ENCODE results near the gene HIVEP3.
"Not testable (repeated sequence)": the region's sequence is repeated elsewhere in the genome, so short reads cannot be mapped to it uniquely, and the experiment has no call there.

The HIVEP3 gene

GRCh38 chr1:41945946-41946345 lies 27.2 kb upstream of the HIVEP3 start:
- not testable (repeated sequence) for H3K9me3 ChIP-seq (ENCODE audit: control insufficient read depth, insufficient read depth, low read length); H3K27me3 ChIP-seq (ENCODE audit: control insufficient read depth, insufficient read depth, low read length); H3K36me3 ChIP-seq (ENCODE audit: control insufficient read depth, insufficient read depth, low read length); H3K9ac ChIP-seq (ENCODE audit: low read depth, low read length); H3K27ac ChIP-seq (ENCODE audit: low read depth, low read length); H3K4me3 ChIP-seq (ENCODE audit: low read depth, low read length); H3K4me1 ChIP-seq (ENCODE audit: control insufficient read depth, insufficient read depth, low read length)

- no peak overlapping the region for H3K4me3 ChIP-seq (ENCODE audit: low read depth, low read length)
Measured at GRCh38 chr1:41943717-41944116, 25.0 kb upstream of the HIVEP3 start.

GRCh38 chr1:41942278-41942677 lies 23.6 kb upstream of the HIVEP3 start:
- Histone ChIP-seq H3K4me1 (ENCODE audit: control insufficient read depth, insufficient read depth, low read length) (no peaks in the 10 kb centered on the region), H3K36me3 (ENCODE audit: control insufficient read depth, insufficient read depth, low read length) (no peaks in the 10 kb centered on the region), H3K9me3 (ENCODE audit: control insufficient read depth, insufficient read depth, low read length) (peaks cover 7% of the 10 kb centered on the region; the same call in 1 of the 2 replicates), H3K27ac (ENCODE audit: low read depth, low read length) (no peak overlapping the region), H3K9ac (ENCODE audit: low read depth, low read length) (no peak overlapping the region), H3K4me3 (ENCODE audit: low read depth, low read length) (no peak overlapping the region), H3K27me3 (ENCODE audit: control insufficient read depth, insufficient read depth, low read length) (no peaks in the 10 kb centered on the region)

More at GRCh38 chr1:41943717-41944116, 25.0 kb upstream of the HIVEP3 start:
- Histone ChIP-seq H3K9me3 (ENCODE audit: control insufficient read depth, insufficient read depth, low read length) (peaks cover 7% of the 10 kb centered on the region; the same call in 1 of the 2 replicates), H3K27ac (ENCODE audit: low read depth, low read length) (no peak overlapping the region), H3K36me3 (ENCODE audit: control insufficient read depth, insufficient read depth, low read length) (no peaks in the 10 kb centered on the region), H3K9ac (ENCODE audit: low read depth, low read length) (no peak overlapping the region), H3K4me1 (ENCODE audit: control insufficient read depth, insufficient read depth, low read length) (no peaks in the 10 kb centered on the region), H3K27me3 (ENCODE audit: control insufficient read depth, insufficient read depth, low read length) (no peaks in the 10 kb centered on the region)

DNA sequence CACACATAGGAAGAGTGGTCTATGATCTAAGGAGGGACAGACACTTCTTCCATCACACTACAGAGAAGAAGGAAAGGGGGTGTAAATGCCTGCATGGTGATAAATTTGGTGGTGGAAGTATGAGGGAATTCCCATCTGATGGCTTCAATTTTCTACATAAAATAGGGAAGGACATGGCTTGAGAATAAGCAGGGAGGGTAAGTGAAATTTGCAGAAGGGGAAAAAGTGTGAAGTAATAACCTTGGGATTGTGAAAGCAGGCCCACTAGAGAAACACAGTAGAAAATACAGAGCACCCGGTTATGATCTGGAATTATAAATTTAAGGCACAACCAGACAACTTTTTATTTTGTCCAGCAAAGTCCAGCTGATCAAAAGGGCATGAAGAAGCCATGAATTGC lies 22.7 kb upstream of the HIVEP3 start:
- no peaks in the 10 kb centered on the region for H3K27me3 ChIP-seq (ENCODE audit: control insufficient read depth, insufficient read depth, low read length)
- no peak overlapping the region for H3K9ac ChIP-seq (ENCODE audit: low read depth, low read length)
- no peak overlapping the region for H3K27ac ChIP-seq (ENCODE audit: low read depth, low read length)
- no peaks in the 10 kb centered on the region for H3K4me1 ChIP-seq (ENCODE audit: control insufficient read depth, insufficient read depth, low read length)
- peaks cover 7% of the 10 kb centered on the region; the same call in 1 of the 2 replicates for H3K9me3 ChIP-seq (ENCODE audit: control insufficient read depth, insufficient read depth, low read length)
- no peak overlapping the region for H3K4me3 ChIP-seq (ENCODE audit: low read depth, low read length)
- no peaks in the 10 kb centered on the region for H3K36me3 ChIP-seq (ENCODE audit: control insufficient read depth, insufficient read depth, low read length)

DNA sequence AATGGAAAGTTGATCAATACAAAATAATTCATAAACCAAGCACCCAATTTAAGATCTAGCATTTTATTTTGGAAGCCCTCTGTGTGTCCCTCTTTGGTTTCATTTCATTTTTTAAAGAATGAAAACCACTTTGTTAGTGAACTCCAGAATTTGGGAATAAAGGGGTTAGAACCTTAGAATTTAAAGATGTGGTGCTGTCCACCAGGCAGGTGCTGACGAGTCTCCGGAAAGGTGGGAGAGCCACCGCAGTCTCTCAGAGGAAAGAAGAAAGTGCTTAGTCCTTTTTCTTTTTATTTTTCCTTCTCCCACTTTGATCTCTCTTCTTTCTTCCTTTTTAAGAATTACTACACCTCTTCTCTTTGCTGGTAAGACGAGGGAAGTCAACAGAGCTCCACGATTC lies 20.5 kb upstream of the HIVEP3 start:
- no peaks in the 10 kb centered on the region for H3K36me3 ChIP-seq (ENCODE audit: control insufficient read depth, insufficient read depth, low read length)
- no peak overlapping the region for H3K27ac ChIP-seq (ENCODE audit: low read depth, low read length)
- no peak overlapping the region for H3K9ac ChIP-seq (ENCODE audit: low read depth, low read length)
- H3K4me3 ChIP-seq (ENCODE audit: low read depth, low read length) = no peak overlapping the region
- peaks cover 7% of the 10 kb centered on the region; the same call in 1 of the 2 replicates for H3K9me3 ChIP-seq (ENCODE audit: control insufficient read depth, insufficient read depth, low read length)
- no peaks in the 10 kb centered on the region for H3K27me3 ChIP-seq (ENCODE audit: control insufficient read depth, insufficient read depth, low read length)
- H3K4me1 ChIP-seq (ENCODE audit: control insufficient read depth, insufficient read depth, low read length) = no peaks in the 10 kb centered on the region

GRCh38 chr1:41936107-41936506 lies 17.4 kb upstream of the HIVEP3 start:
- no peaks in the 10 kb centered on the region for H3K4me1 ChIP-seq (ENCODE audit: control insufficient read depth, insufficient read depth, low read length)
- no peak overlapping the region for H3K4me3 ChIP-seq (ENCODE audit: low read depth, low read length)
- no peak overlapping the region for H3K27ac ChIP-seq (ENCODE audit: low read depth, low read length)
- no peaks in the 10 kb centered on the region for H3K9me3 ChIP-seq (ENCODE audit: control insufficient read depth, insufficient read depth, low read length)
- H3K9ac ChIP-seq (ENCODE audit: low read depth, low read length) = no peak overlapping the region
- no peaks in the 10 kb centered on the region for H3K27me3 ChIP-seq (ENCODE audit: control insufficient read depth, insufficient read depth, low read length)
- no peaks in the 10 kb centered on the region for H3K36me3 ChIP-seq (ENCODE audit: control insufficient read depth, insufficient read depth, low read length)

DNA sequence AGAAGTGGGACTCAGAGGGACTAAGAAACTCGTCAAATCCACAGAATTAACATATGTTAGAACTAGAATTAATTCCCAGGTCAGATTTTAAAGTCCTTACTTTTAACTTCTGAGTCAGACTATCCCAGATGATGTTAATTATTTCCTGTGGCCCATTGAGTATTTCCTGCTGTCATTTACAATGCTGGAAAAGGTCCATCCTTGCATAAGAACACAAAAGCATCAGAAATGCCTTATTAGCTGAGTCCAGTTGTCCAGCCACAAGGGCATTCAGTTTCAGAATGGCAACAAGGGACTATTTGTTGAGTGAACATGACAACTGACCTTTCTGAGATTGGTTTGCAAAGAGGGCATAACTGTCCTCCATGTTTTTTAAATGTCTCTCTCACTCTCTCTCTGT lies 16.5 kb upstream of the HIVEP3 start:
- Histone ChIP-seq H3K4me3 (ENCODE audit: low read depth, low read length) (no peak overlapping the region), H3K4me1 (ENCODE audit: control insufficient read depth, insufficient read depth, low read length) (no peaks in the 10 kb centered on the region), H3K9ac (ENCODE audit: low read depth, low read length) (no peak overlapping the region), H3K36me3 (ENCODE audit: control insufficient read depth, insufficient read depth, low read length) (no peaks in the 10 kb centered on the region), H3K9me3 (ENCODE audit: control insufficient read depth, insufficient read depth, low read length) (no peaks in the 10 kb centered on the region), H3K27me3 (ENCODE audit: control insufficient read depth, insufficient read depth, low read length) (no peaks in the 10 kb centered on the region), H3K27ac (ENCODE audit: low read depth, low read length) (no peak overlapping the region)

DNA sequence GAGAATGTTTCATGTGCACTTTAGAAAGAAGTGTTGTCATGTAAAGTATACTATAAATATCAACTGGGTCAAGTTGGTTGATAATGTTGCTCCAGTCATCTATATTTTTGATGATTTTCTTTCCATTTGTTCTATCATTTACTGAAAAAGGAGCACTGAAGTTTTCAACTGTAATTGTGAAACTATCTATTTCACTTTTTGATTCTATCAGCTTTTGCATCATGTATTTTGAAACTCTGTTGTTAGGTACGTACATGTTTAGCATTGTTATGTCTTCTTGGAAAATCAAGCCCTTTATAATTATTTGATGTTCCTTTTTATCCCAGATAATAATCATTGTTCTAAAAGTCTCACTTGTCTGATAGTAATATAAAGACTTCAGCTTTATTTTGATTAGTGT lies 14.4 kb upstream of the HIVEP3 start:
- no peaks in the 10 kb centered on the region for H3K27me3 ChIP-seq (ENCODE audit: control insufficient read depth, insufficient read depth, low read length)
- H3K36me3 ChIP-seq (ENCODE audit: control insufficient read depth, insufficient read depth, low read length) = no peaks in the 10 kb centered on the region
- no peaks in the 10 kb centered on the region for H3K4me1 ChIP-seq (ENCODE audit: control insufficient read depth, insufficient read depth, low read length)
- no peak overlapping the region for H3K4me3 ChIP-seq (ENCODE audit: low read depth, low read length)
- H3K27ac ChIP-seq (ENCODE audit: low read depth, low read length) = no peak overlapping the region
- no peaks in the 10 kb centered on the region for H3K9me3 ChIP-seq (ENCODE audit: control insufficient read depth, insufficient read depth, low read length)
- H3K9ac ChIP-seq (ENCODE audit: low read depth, low read length) = no peak overlapping the region

- H3K36me3 ChIP-seq (ENCODE audit: control insufficient read depth, insufficient read depth, low read length) = no peaks in the 10 kb centered on the region
- no peaks in the 10 kb centered on the region for H3K4me1 ChIP-seq (ENCODE audit: control insufficient read depth, insufficient read depth, low read length)
- no peak overlapping the region for H3K27ac ChIP-seq (ENCODE audit: low read depth, low read length)
- H3K27me3 ChIP-seq (ENCODE audit: control insufficient read depth, insufficient read depth, low read length) = no peaks in the 10 kb centered on the region
- H3K4me3 ChIP-seq (ENCODE audit: low read depth, low read length) = no peak overlapping the region
- H3K9ac ChIP-seq (ENCODE audit: low read depth, low read length) = no peak overlapping the region
- H3K9me3 ChIP-seq (ENCODE audit: control insufficient read depth, insufficient read depth, low read length) = no peaks in the 10 kb centered on the region
Measured at GRCh38 chr1:41931578-41931977, 12.9 kb upstream of the HIVEP3 start.

DNA sequence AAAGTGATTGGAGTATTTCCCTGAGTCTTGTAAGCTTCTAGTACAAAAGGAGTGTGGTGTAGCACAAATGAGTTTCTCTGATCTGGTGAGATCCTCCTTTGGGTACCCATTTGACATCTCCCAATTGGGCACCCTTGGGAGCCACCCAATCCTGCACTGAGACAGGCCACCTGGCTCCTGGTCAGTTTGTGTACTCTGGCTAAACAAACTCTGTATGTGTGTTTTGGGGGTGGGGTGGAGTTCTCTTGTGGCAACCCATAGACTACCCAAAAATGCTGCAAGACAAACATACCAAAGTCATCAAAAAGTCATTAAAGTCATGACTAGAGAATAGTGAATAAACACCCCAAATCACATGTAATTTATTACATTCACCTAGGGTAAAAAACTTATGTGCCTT lies 8.4 kb upstream of the HIVEP3 start:
- H3K4me3 ChIP-seq (ENCODE audit: low read depth, low read length) = no peak overlapping the region
- H3K4me1 ChIP-seq (ENCODE audit: control insufficient read depth, insufficient read depth, low read length) = no peaks in the 10 kb centered on the region
- H3K36me3 ChIP-seq (ENCODE audit: control insufficient read depth, insufficient read depth, low read length) = no peaks in the 10 kb centered on the region
- no peak overlapping the region for H3K9ac ChIP-seq (ENCODE audit: low read depth, low read length)
- H3K9me3 ChIP-seq (ENCODE audit: control insufficient read depth, insufficient read depth, low read length) = no peaks in the 10 kb centered on the region
- H3K27me3 ChIP-seq (ENCODE audit: control insufficient read depth, insufficient read depth, low read length) = no peaks in the 10 kb centered on the region
- H3K27ac ChIP-seq (ENCODE audit: low read depth, low read length) = no peak overlapping the region

GRCh38 chr1:41925712-41926111 lies 7.0 kb upstream of the HIVEP3 start:
- Histone ChIP-seq H3K27ac (ENCODE audit: low read depth, low read length) (no peak overlapping the region), H3K4me3 (ENCODE audit: low read depth, low read length) (no peak overlapping the region), H3K27me3 (ENCODE audit: control insufficient read depth, insufficient read depth, low read length) (peaks cover 2% of the 10 kb centered on the region; the same call in 1 of the 2 replicates), H3K4me1 (ENCODE audit: control insufficient read depth, insufficient read depth, low read length) (no peaks in the 10 kb centered on the region), H3K9me3 (ENCODE audit: control insufficient read depth, insufficient read depth, low read length) (no peaks in the 10 kb centered on the region), H3K9ac (ENCODE audit: low read depth, low read length) (no peak overlapping the region), H3K36me3 (ENCODE audit: control insufficient read depth, insufficient read depth, low read length) (no peaks in the 10 kb centered on the region)

- H3K9me3 ChIP-seq (ENCODE audit: control insufficient read depth, insufficient read depth, low read length) = no peaks in the 10 kb centered on the region
- H3K27ac ChIP-seq (ENCODE audit: low read depth, low read length) = no peak overlapping the region
- no peak overlapping the region for H3K9ac ChIP-seq (ENCODE audit: low read depth, low read length)
- peaks cover 8% of the 10 kb centered on the region for H3K27me3 ChIP-seq (ENCODE audit: control insufficient read depth, insufficient read depth, low read length)
- no peaks in the 10 kb centered on the region for H3K4me1 ChIP-seq (ENCODE audit: control insufficient read depth, insufficient read depth, low read length)
- H3K36me3 ChIP-seq (ENCODE audit: control insufficient read depth, insufficient read depth, low read length) = no peaks in the 10 kb centered on the region
- H3K4me3 ChIP-seq (ENCODE audit: low read depth, low read length) = no peak overlapping the region
Measured at GRCh38 chr1:41924911-41925310, 6.2 kb upstream of the HIVEP3 start.
